Myocyte (in vitro differentiated cells): ENCODE results near the gene SCYGR3. TPM values are rescaled to one million over a fixed set of nuclear protein-coding genes. Genes with fewer than 3 reads are reported as not detected.

Experiments
- DNase-seq: peaks from one replicate; pipeline ENCODE4 v3.0.0-alpha.2; 2012; ENCODE audit warnings: low read depth
- total RNA-seq: library from RNA; depleted of rRNA; stranded (reverse); fragments of >200 nt; gene quantifications from 2 replicates; pipeline ENCODE4 v1.2.3, GENCODE V29; 2014

Gene SCYGR3
- total RNA-seq, 1 donor from 2014 or later, result not detected

DNA sequence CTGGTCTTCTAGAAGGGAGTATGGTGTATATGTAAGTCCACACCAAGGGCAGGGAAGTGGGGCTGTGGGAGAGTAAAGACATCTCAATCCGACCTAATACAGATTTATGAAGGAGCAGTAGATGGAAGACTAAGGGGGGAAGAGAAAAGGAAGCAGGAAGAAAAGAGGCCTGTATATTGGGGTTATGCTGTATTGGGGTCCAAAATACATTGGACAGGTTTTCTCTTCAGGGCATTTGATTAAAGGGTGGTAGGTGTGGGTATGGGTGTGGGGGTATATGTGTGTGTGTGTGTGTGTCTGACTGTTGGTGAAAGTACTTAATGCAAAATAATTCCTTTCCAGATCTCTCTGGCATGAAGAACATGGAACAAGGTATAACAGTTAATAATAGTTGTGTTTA, 49.6 kb downstream of the SCYGR3 start:
- DNase-seq, result no peak

Other genes with a start within 250 kb of the SCYGR3 start
- not detected in 2 replicates for gene TM4SF20, start 235.5 kb downstream of the SCYGR3 start, total RNA-seq
- not detected in 2 replicates for gene SCYGR1, start 226.9 kb downstream of the SCYGR3 start, total RNA-seq
- gene AGFG1, start 142.7 kb downstream of the SCYGR3 start, total RNA-seq, result 153 and 161 TPM in 2 replicates
- not detected in 2 replicates for gene SCYGR2, start 15.9 kb downstream of the SCYGR3 start, total RNA-seq
- not detected in 2 replicates for gene SCYGR4, start 2.7 kb upstream of the SCYGR3 start, total RNA-seq
- not detected in 2 replicates for gene SCYGR5, start 52.0 kb upstream of the SCYGR3 start, total RNA-seq
- 0.29 TPM in 1 of 2 replicates, not detected in the other for gene SLC19A3, start 103.2 kb upstream of the SCYGR3 start, total RNA-seq
- not detected in 2 replicates for gene SCYGR6, start 109.9 kb upstream of the SCYGR3 start, total RNA-seq
- not detected in 2 replicates for gene SCYGR7, start 113.5 kb upstream of the SCYGR3 start, total RNA-seq
- gene SCYGR8, start 131.1 kb upstream of the SCYGR3 start, total RNA-seq, result not detected in 2 replicates
- gene CCL20, start 199.0 kb upstream of the SCYGR3 start, total RNA-seq, result not detected in 2 replicates